ENCODE data around the gene LCE5A. TPM values are rescaled to one million over a fixed set of nuclear protein-coding genes. Genes with fewer than 3 reads are reported as not detected.
A peak's percentile ranks its signal among the peaks of the same experiment; 100 is the strongest.
"Not testable (repeated sequence)": the region's sequence is repeated elsewhere in the genome, so short reads cannot be mapped to it uniquely, and the experiment has no call there.

The LCE5A gene
- total RNA-seq, 6 experiments from 2014 or later = not detected

GRCh38 chr1:152479792-152480595 is 30.6 kb upstream of the LCE5A start:
- Mint-ChIP-seq H3K4me3 (no peak overlapping the region), H3K36me3 (ENCODE audit: low read depth) (peaks cover 4% of the 10 kb centered on the region; the same call in 1 of the 2 replicates), H3K9me3 (peaks cover 18% of the 10 kb centered on the region), H3K27me3 (ENCODE audit: insufficient read depth) (peaks cover 2% of the 10 kb centered on the region; the same call in 1 of the 2 replicates), H3K4me1 (ENCODE audit: low read depth) (no peaks in the 10 kb centered on the region), H3K27ac (no peak overlapping the region)
- peak; percentile 17 for DNase-seq
- peak; percentile 72 for TF ChIP-seq CTCF (IDR thresholded peaks at IDR 0.05)

GRCh38 chr1:152481869-152482664 is 28.5 kb upstream of the LCE5A start:
- peaks cover 2% of the 10 kb centered on the region; the same call in 1 of the 2 replicates for H3K36me3 Mint-ChIP-seq (ENCODE audit: low read depth)
- no peak overlapping the region for H3K4me3 Mint-ChIP-seq
- TF ChIP-seq CTCF (IDR thresholded peaks at IDR 0.05) = no peak
- no peak for DNase-seq
- peaks cover 4% of the 10 kb centered on the region for H3K27me3 Mint-ChIP-seq (ENCODE audit: insufficient read depth)
- no peak overlapping the region for H3K27ac Mint-ChIP-seq
- peaks cover 14% of the 10 kb centered on the region for H3K9me3 Mint-ChIP-seq
- H3K4me1 Mint-ChIP-seq (ENCODE audit: low read depth) = no peaks in the 10 kb centered on the region

- no peak overlapping the region for H3K4me3 Mint-ChIP-seq
- H3K27ac Mint-ChIP-seq = no peak overlapping the region
- no peaks in the 10 kb centered on the region for H3K4me1 Mint-ChIP-seq (ENCODE audit: low read depth)
- H3K36me3 Mint-ChIP-seq (ENCODE audit: low read depth) = no peaks in the 10 kb centered on the region
- peak; percentile 72 for TF ChIP-seq CTCF (IDR thresholded peaks at IDR 0.05)
- no peak for DNase-seq
- H3K27me3 Mint-ChIP-seq (ENCODE audit: insufficient read depth) = peaks cover 9% of the 10 kb centered on the region
- peaks cover 6% of the 10 kb centered on the region; the same call in 1 of the 2 replicates for H3K9me3 Mint-ChIP-seq
Observed at GRCh38 chr1:152486400-152487006, 24.1 kb upstream of the LCE5A start.

- no peak for TF ChIP-seq CTCF (IDR thresholded peaks at IDR 0.05)
- Mint-ChIP-seq H3K4me1 (ENCODE audit: low read depth) (no peaks in the 10 kb centered on the region), H3K27me3 (ENCODE audit: insufficient read depth) (peaks cover 9% of the 10 kb centered on the region), H3K4me3 (no peak overlapping the region), H3K9me3 (peaks cover 6% of the 10 kb centered on the region; the same call in 1 of the 2 replicates), H3K36me3 (ENCODE audit: low read depth) (no peaks in the 10 kb centered on the region), H3K27ac (no peak overlapping the region)
- no peak for DNase-seq
Observed at GRCh38 chr1:152487871-152488270, 22.7 kb upstream of the LCE5A start.

GRCh38 chr1:152491537-152491936 is 19.1 kb upstream of the LCE5A start:
- not testable (repeated sequence) for H3K4me3 Mint-ChIP-seq; H3K9me3 Mint-ChIP-seq; H3K36me3 Mint-ChIP-seq (ENCODE audit: low read depth); DNase-seq; H3K4me1 Mint-ChIP-seq (ENCODE audit: low read depth); H3K27me3 Mint-ChIP-seq (ENCODE audit: insufficient read depth); H3K27ac Mint-ChIP-seq
